Mesendoderm (in vitro differentiated cells): ENCODE measurements around the gene MMAA. TPM values are rescaled to one million over a fixed set of nuclear protein-coding genes. Genes with fewer than 3 reads are reported as not detected.
"Not testable (repeated sequence)": the region's sequence is repeated elsewhere in the genome, so short reads cannot be mapped to it uniquely, and the experiment has no call there.

Experiments used
- DNase-seq: peaks from one replicate; pipeline ENCODE4 v3.0.0; 2013
- H2AK5ac ChIP-seq: 2 replicates; pipeline ENCODE4 v1.6.1; 2013; ENCODE audit warnings: low read length, inconsistent platforms
- H2BK120ac ChIP-seq: 2 replicates; pipeline ENCODE4 v1.6.1; 2013; ENCODE audit warnings: low read depth, mild to moderate bottlenecking, low read length, moderate library complexity, mixed read lengths
- H2BK15ac ChIP-seq: replicated peaks from 2 replicates; pipeline ENCODE4 v1.6.1; 2013; ENCODE audit warnings: low read depth, mild to moderate bottlenecking, moderate library complexity
- H2BK5ac ChIP-seq: 2 replicates; pipeline ENCODE4 v1.6.1; 2013; ENCODE audit warnings: low read length, inconsistent platforms
- H3K18ac ChIP-seq: 2 replicates; pipeline ENCODE4 v1.6.1; 2013; ENCODE audit warnings: mild to moderate bottlenecking, low read length, mixed read lengths
- H3K23ac ChIP-seq: one replicate; pipeline ENCODE4 v1.6.1; 2013; ENCODE audit warnings: low read length
- H3K27ac ChIP-seq: 2 replicates; pipeline ENCODE4 v1.5.1; 2013; ENCODE audit warnings: low read depth, mild to moderate bottlenecking, inconsistent platforms, low read length, moderate library complexity
- H3K27me3 ChIP-seq: 2 replicates; pipeline ENCODE4 v1.6.1; 2013; ENCODE audit warnings: low read length, control low read depth, mild to moderate bottlenecking, inconsistent platforms; ENCODE audit not compliant: insufficient read depth, poor library complexity
- H3K36me3 ChIP-seq: 2 replicates; pipeline ENCODE4 v1.6.1; 2013; ENCODE audit warnings: low read length, inconsistent platforms; ENCODE audit not compliant: control insufficient read depth, insufficient read depth
- H3K4ac ChIP-seq: one replicate; pipeline ENCODE4 v1.6.1; 2013; ENCODE audit warnings: low read depth, mild to moderate bottlenecking, low read length, moderate library complexity
- H3K4me1 ChIP-seq: 2 replicates; pipeline ENCODE4 v1.6.1; 2013; ENCODE audit warnings: low read depth, low read length, inconsistent platforms; ENCODE audit not compliant: control insufficient read depth
- H3K4me2 ChIP-seq: 2 replicates; pipeline ENCODE4 v1.6.1; 2013; ENCODE audit warnings: low read length
- H3K4me3 ChIP-seq: 2 replicates; pipeline ENCODE4 v1.5.1; 2013; ENCODE audit warnings: mild to moderate bottlenecking, low read length
- H3K56ac ChIP-seq: one replicate; pipeline ENCODE4 v1.6.1; 2013; ENCODE audit warnings: low read length
- H3K79me1 ChIP-seq: 2 replicates; pipeline ENCODE4 v1.6.1; 2013; ENCODE audit warnings: low read length, inconsistent platforms
- H3K79me2 ChIP-seq: 2 replicates; pipeline ENCODE4 v1.6.1; 2013; ENCODE audit warnings: mild to moderate bottlenecking, low read length; ENCODE audit not compliant: control insufficient read depth, insufficient read depth
- H3K9ac ChIP-seq: 2 replicates; pipeline ENCODE4 v1.6.1; 2013; ENCODE audit warnings: low read length, inconsistent platforms
- H4K5ac ChIP-seq: one replicate; pipeline ENCODE4 v1.6.1; 2013; ENCODE audit warnings: low read length
- H4K8ac ChIP-seq: one replicate; pipeline ENCODE4 v1.6.1; 2013; ENCODE audit warnings: low read depth, mild to moderate bottlenecking, control low read depth, low read length, moderate library complexity
- WGBS: extraction: QIAGEN DNeasy Blood & Tissue Kit; methylation state at CpG from one replicate; pipeline ENCODE4 v1.1.7; 2013; ENCODE audit warnings: low lambda C conversion rate, missing lambda C conversion rate; ENCODE audit not compliant: insufficient coverage; ENCODE audit errors: extremely low coverage; 5-methylcytosine and 5-hydroxymethylcytosine counted together
- polyA plus RNA-seq, 2 experiments: library from polyadenylated mRNA; stranded (reverse); fragments of 200-250 nt; gene quantifications; one replicate each; pipeline ENCODE4 v1.2.3, GENCODE V29; 2013

Gene MMAA
- 7.6 TPM for polyA plus RNA-seq (2013, experiment 1 of 2)
- 8.8 TPM for polyA plus RNA-seq (2013, experiment 2 of 2)

DNA sequence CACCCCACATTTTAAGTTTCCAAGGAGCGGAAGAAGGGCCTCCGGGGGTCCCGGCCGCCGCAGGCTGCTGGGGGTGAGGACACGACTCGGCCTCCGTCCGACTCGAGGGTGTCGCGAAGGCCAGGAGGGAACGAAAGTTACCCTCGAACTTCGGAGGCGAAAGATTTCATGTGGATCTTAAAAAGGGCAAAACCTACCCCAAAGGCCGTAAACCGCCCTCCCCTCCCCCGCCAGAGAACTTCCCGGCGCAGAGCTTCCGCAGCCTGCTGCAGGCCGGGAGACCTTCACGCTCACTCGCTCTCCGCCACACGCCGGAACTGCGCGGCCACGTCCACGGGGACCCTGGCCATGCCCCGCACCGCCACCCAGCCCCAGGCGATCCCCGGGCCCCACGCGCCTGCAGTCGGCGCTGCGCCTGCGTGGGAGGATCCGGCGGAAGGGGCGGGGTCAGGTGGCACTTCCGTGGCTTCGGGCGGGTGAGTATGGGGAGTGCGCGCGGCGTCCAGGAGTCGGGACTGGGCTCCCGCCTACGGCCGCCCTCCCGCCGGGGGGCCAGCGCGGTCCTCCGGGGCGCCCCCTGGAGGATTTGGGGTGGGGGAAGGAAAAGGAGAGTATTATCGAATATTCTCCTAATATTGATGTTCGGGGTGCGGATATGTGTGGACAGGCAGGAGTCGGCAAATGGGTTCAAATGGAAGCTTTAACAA is at the start of gene MMAA:
Gene MMAA (plus strand): TSS at position 454 of the 707 bp plus-strand sequence. CDS start 19,755 bp downstream, outside the sequence.
- Histone ChIP-seq H2BK15ac (peak within 1 kb of the TSS; percentile 57), H3K79me1 (peaks cover 2% of the 10 kb centered on the region), H3K23ac (no peak within 1 kb of the TSS)

DNA sequence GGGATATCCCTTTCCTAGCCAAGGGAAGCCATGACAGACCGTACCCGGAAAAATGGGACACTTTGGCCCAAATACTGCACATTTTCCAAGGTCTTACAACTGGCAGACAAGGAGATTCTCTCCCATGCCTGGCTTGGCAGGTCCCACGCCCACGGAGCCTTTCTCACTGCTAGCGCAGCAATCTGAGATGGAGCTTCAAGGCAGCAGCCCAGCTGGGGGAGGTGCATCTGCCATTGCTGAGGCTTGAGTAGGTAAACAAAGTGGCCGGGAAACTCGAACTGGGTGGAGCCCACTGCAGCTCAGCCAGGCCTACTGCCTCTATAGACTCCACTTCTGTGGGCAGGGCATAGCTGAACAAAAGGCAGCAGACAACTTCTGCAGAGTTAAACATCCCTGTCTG is 44.6 kb upstream of the MMAA start:
- not testable (repeated sequence) for H3K4me2 ChIP-seq, H3K79me1 ChIP-seq, H3K27ac ChIP-seq, H3K36me3 ChIP-seq, H3K56ac ChIP-seq, H4K8ac ChIP-seq, DNase-seq, H3K23ac ChIP-seq, H2BK120ac ChIP-seq, H2AK5ac ChIP-seq, H3K4me3 ChIP-seq, H3K79me2 ChIP-seq, H2BK15ac ChIP-seq, H2BK5ac ChIP-seq, H3K9ac ChIP-seq, H3K4me1 ChIP-seq, H3K18ac ChIP-seq, H4K5ac ChIP-seq, H3K4ac ChIP-seq, H3K27me3 ChIP-seq
- no CpG with 5 or more reads among the region's 7 CpGs for WGBS

More for the DNA sequence above, at the start of gene MMAA:
- Histone ChIP-seq H3K27ac (peak within 1 kb of the TSS; percentile 85), H2AK5ac (no peak within 1 kb of the TSS), H3K56ac (peak within 1 kb of the TSS; percentile 100), H3K18ac (peak within 1 kb of the TSS; percentile 82), H3K4me2 (peak within 1 kb of the TSS; percentile 59), H3K27me3 (no peaks in the 10 kb centered on the region), H4K8ac (peak within 1 kb of the TSS; percentile 99), H2BK5ac (peak within 1 kb of the TSS; percentile 95), H3K4ac (peak within 1 kb of the TSS; percentile 97), H3K9ac (peak within 1 kb of the TSS; percentile 97), H4K5ac (no peak within 1 kb of the TSS), H2BK120ac (peak within 1 kb of the TSS; percentile 8), H3K36me3 (no peaks in the 10 kb centered on the region), H3K4me3 (peak within 1 kb of the TSS; percentile 85), H3K79me2 (no peaks in the 10 kb centered on the region), H3K4me1 (no peaks in the 10 kb centered on the region)
- peak; percentile 94 for DNase-seq
- no CpG with 5 or more reads among the region's 66 CpGs for WGBS

DNA sequence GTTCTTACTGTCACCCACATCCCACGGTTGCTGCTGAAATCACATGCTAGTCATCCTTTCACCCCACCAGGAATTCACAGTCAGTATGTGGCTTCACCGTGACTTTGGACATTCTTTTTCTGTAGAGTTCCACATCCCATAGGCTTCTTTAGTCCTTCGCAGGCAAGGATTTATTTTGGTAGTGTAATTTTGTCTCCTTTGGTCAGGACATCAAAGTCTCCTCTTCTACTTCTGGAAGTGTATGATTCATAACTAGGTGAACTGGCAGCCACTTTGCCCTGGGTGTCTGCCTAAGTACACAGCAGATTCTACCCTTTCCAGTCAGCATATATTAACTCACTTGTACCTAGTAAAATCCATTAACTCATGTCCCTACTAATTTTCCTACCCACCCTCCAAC is 38.3 kb upstream of the MMAA start:
- Histone ChIP-seq H3K4me2 (no peak overlapping the region), H3K79me2 (no peaks in the 10 kb centered on the region), H2AK5ac (no peak overlapping the region), H3K27ac (no peak overlapping the region), H3K4me1 (no peaks in the 10 kb centered on the region), H2BK15ac (no peak overlapping the region), H3K4me3 (no peak overlapping the region), H2BK120ac (no peak overlapping the region), H3K79me1 (no peaks in the 10 kb centered on the region), H2BK5ac (no peak overlapping the region), H3K18ac (no peak overlapping the region), H3K36me3 (no peaks in the 10 kb centered on the region), H3K4ac (no peak overlapping the region), H3K27me3 (no peaks in the 10 kb centered on the region), H3K56ac (no peak overlapping the region), H4K5ac (no peak overlapping the region), H3K9ac (no peak overlapping the region), H4K8ac (no peak overlapping the region), H3K23ac (no peak overlapping the region)
- WGBS = no CpG with 5 or more reads among the region's 3 CpGs
- no peak for DNase-seq

DNA sequence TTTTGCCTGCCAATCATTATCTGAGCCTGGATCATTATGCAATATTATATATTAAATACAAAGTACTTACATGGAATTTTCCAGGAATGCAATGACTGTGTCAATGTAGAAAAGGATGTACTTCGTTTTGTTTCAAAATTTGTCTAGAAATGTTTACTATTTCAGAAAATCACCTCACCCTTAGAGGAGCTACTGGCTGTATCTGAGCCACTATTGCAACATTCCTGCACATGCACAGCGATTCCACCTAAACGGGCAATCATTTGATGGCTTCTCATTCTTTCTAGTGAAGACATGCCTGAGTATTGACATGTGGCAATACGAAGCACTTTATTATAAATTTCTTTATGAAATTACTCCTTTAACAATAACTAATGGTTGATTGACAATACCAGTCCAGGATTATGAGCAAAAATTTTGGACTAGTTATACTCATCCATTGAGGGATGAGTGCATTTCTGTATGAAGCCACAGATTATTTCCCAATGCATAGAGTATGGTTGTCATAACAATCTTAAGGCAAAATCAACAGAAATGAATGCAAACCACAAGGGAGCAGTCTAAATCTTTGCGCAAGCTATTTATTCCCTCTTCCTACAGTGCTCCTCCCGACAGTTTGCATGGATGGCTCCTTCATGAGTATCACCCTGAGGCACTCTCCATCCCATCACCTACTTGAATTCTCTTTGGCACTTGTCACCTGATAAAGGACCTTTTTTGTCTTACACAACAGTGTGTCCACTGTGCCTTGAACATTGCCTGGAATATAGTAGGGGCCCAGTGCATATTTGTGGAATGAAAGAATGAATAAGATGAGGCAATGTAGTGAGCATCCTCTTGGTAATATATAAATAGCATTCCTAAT is 35.8 kb upstream of the MMAA start:
- WGBS = no CpG with 5 or more reads among the region's 6 CpGs
- no peak overlapping the region for H3K4me3 ChIP-seq
- H3K4me1 ChIP-seq = no peaks in the 10 kb centered on the region

DNA sequence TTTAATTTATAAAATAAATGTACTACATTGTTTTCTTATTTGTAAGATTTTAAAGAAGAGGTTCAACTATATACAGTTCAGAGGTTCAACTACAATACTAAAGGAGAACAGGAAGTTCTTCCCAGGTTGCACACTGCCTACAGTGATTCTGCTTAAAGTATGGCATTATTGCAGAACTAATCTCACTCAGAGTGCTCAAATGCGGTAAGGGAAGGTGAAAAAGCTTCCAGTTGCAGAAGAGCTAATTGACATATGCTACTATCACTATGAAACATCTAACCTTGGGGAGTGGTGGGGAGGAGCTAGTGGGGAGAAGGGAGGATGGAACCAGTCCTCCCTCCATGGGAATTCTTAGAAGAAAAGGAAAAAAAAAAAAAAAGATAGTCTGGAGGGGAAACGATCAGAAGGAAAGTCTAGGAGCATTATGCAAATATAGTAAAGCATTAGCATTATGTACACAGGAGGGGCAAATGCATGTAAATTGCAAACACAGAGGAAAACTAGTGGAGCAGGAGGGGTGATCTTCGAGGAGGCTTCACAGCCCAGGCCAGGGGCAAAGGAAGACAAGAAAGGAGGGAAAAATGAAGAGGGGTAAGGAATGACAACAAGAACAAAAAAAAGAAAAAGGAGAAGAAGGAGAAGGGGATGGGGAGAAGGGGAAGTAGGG is 32.0 kb upstream of the MMAA start:
- Histone ChIP-seq H3K4me3 (no peak overlapping the region), H3K4ac (no peak overlapping the region), H3K27me3 (no peaks in the 10 kb centered on the region), H3K36me3 (no peaks in the 10 kb centered on the region), H3K23ac (no peak overlapping the region), H3K79me1 (no peaks in the 10 kb centered on the region), H4K8ac (peak overlapping the region; percentile 40), H4K5ac (no peak overlapping the region), H3K79me2 (no peaks in the 10 kb centered on the region), H2BK120ac (no peak overlapping the region), H3K56ac (no peak overlapping the region), H3K9ac (no peak overlapping the region), H3K18ac (no peak overlapping the region), H3K27ac (no peak overlapping the region), H3K4me1 (no peaks in the 10 kb centered on the region), H2BK15ac (no peak overlapping the region), H2BK5ac (no peak overlapping the region), H2AK5ac (no peak overlapping the region), H3K4me2 (no peak overlapping the region)
- no CpG with 5 or more reads among the region's 3 CpGs for WGBS
- DNase-seq = no peak

More for the DNA sequence above, 35.8 kb upstream of the MMAA start:
- H3K4ac ChIP-seq = no peak overlapping the region
- no peaks in the 10 kb centered on the region for H3K27me3 ChIP-seq
- no peak for DNase-seq
- no peaks in the 10 kb centered on the region for H3K79me2 ChIP-seq
- no peak overlapping the region for H2BK5ac ChIP-seq
- no peak overlapping the region for H3K56ac ChIP-seq
- H2BK15ac ChIP-seq = no peak overlapping the region
- H3K4me2 ChIP-seq = no peak overlapping the region
- no peak overlapping the region for H3K27ac ChIP-seq
- no peak overlapping the region for H4K5ac ChIP-seq
- H3K18ac ChIP-seq = no peak overlapping the region
- H3K36me3 ChIP-seq = no peaks in the 10 kb centered on the region
- no peak overlapping the region for H3K9ac ChIP-seq
- no peak overlapping the region for H4K8ac ChIP-seq
- no peak overlapping the region for H2BK120ac ChIP-seq
- H2AK5ac ChIP-seq = no peak overlapping the region
- H3K79me1 ChIP-seq = no peaks in the 10 kb centered on the region
- no peak overlapping the region for H3K23ac ChIP-seq
